ENCODE data around the gene DLEC1. TPM values are rescaled to one million over a fixed set of nuclear protein-coding genes. Genes with fewer than 3 reads are reported as not detected.

The DLEC1 gene
- total and polyA plus RNA-seq, 4 donors: 0.25 to 0.69 (median 0.42) TPM

DNA sequence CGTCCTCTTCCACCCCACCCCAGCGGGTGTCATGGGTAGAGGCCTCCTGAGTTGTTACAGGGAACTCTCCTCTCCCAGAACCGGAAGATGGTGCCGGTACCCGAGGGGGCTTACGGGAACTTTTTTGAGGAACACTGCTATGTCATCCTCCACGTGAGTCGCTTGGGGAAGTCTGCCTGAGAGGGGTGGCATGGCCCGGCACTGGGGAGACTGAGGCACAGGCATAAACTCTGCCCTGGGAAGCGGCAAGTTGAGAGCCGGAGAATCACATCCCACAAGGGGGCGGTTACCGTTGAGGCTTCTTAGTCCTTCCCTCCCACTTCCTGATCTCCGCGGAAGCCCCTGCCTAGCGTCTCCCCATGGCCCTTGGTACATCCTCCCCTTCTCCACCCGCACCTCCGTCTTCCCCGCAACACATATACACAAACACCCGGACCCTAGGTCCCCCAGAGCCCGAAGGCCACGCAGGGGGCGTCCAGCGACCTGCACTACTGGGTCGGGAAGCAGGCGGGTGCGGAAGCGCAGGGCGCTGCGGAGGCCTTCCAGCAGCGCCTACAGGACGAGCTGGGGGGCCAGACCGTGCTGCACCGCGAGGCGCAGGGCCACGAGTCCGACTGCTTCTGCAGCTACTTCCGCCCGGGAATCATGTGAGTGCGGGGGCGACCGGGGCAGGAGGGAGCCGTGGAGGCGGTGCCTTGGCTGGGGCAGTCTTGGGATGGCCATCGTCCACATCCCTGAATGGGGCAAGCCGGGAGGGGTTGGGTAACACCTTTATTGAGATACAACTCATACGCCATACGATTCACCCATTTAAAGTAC is 45.0 kb upstream of the DLEC1 start:
- no peaks in the 10 kb centered on the region for H3K27me3 ChIP-seq (ENCODE audit: control insufficient read depth in 1 of 2, insufficient read depth in 2 of 2, low read length in 1 of 2)
- no peaks in the 10 kb centered on the region for H3K4me1 ChIP-seq (ENCODE audit: control insufficient read depth in 1 of 2, insufficient read depth in 2 of 2, low read length in 2 of 2)
- peak; percentile 93 to 95 for DNase-seq
- 2 to 3% methylated on average over 47 to 49 of the region's 49 CpGs for WGBS, 2 donors
- H3K9me3 ChIP-seq (ENCODE audit: control insufficient read depth, low read length): no peaks in the 10 kb centered on the region
- H3K36me3 ChIP-seq (ENCODE audit: control insufficient read depth in 1 of 2, insufficient read depth in 2 of 2, low read length in 1 of 2): no peaks in the 10 kb centered on the region
- H3K27ac ChIP-seq (ENCODE audit: low read depth in 1 of 2, low read length in 2 of 2): peak overlapping the region in 1 of 2 donors; percentile 20
- peak; percentile 65 for ATAC-seq (ENCODE audit: low FRiP score)
- intact Hi-C loops (cut with DNase I): no loop called here
- peak overlapping the region; percentile 32 to 35 for H3K4me3 ChIP-seq (ENCODE audit: low read length in 2 of 2)

DNA sequence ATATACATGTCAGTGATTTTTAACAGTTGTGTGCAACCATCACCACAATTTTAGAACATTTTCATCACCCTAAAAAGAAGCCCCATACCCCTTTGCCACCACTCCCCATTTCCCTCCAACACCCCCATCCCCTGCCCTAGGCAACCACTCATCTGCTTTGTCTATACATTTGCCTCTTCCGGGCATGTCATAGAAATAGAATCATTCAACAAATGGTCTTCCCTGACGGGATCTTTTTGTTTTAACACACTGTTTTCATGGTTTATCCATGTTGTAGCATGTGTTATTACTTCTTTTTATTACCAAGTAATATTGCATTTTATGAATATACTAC is 44.4 kb upstream of the DLEC1 start:
- no peak for DNase-seq
- intact Hi-C loops (cut with DNase I): no loop called here
- Histone ChIP-seq H3K27ac (ENCODE audit: low read depth in 1 of 2, low read length in 2 of 2) (no peak overlapping the region), H3K4me3 (ENCODE audit: low read length in 2 of 2) (no peak overlapping the region), H3K36me3 (ENCODE audit: control insufficient read depth in 1 of 2, insufficient read depth in 2 of 2, low read length in 1 of 2) (no peaks in the 10 kb centered on the region), H3K4me1 (ENCODE audit: control insufficient read depth in 1 of 2, insufficient read depth in 2 of 2, low read length in 2 of 2) (no peaks in the 10 kb centered on the region), H3K9me3 (ENCODE audit: control insufficient read depth, low read length) (no peaks in the 10 kb centered on the region), H3K27me3 (ENCODE audit: control insufficient read depth in 1 of 2, insufficient read depth in 2 of 2, low read length in 1 of 2) (no peaks in the 10 kb centered on the region)
- no peak for ATAC-seq (ENCODE audit: low FRiP score)
- 43 to 49% methylated on average over 2 of the region's 2 CpGs for WGBS, 2 donors

DNA sequence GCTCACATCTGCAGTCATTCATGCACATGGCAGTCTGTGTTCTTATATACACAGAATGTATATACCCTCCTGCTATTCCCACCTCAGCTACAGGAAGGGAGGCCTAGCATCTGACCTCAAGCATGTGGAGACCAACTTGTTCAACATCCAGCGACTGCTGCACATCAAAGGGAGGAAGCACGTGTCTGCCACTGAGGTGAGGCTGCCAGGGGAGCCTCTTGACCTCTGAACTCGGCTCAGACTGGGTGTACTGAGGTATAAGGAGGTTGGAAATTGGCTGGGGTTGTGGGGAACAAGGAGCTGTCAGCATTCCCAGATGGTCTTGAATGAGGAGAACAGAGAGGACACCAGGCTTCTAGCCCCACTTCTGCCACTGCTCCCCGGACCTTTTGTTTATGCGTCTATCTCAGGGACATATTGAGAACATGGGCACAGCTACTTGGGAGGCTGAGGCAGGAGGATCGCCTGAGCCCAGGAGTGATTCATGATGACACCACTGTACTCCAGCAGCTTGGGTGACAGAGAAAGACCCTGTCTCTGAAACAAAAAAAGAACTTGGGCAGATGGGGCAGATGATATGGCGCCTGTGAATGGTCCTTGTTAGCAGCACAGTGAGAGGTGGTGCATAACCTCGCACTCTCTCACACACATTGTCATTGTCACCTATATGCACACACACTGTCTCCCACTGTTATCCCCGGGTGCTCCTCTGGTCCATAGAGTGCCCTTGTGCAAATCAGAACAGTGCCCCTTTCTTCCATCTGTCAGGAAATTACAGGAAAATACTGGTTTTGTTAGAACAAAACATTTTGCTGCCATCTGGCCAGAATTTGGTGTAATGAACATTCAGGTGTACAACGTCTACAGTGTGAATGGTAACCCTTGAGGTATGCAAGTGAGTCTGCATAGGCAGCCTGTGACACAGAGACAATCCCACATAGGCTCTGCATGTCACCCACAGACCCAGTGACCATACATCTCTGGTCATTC is 43.1 kb upstream of the DLEC1 start:
- no peaks in the 10 kb centered on the region for H3K4me1 ChIP-seq (ENCODE audit: control insufficient read depth in 1 of 2, insufficient read depth in 2 of 2, low read length in 2 of 2)
- intact Hi-C loops (cut with DNase I): no loop called here
- WGBS, 2 donors: 87 to 88% methylated on average over 10 of the region's 10 CpGs
- no peak overlapping the region for H3K4me3 ChIP-seq (ENCODE audit: low read length in 2 of 2)
- no peaks in the 10 kb centered on the region for H3K36me3 ChIP-seq (ENCODE audit: control insufficient read depth in 1 of 2, insufficient read depth in 2 of 2, low read length in 1 of 2)
- ATAC-seq (ENCODE audit: low FRiP score) (no peak), DNase-seq (peak in 1 of 2 donors; percentile 47)
- H3K27me3 ChIP-seq (ENCODE audit: control insufficient read depth in 1 of 2, insufficient read depth in 2 of 2, low read length in 1 of 2): no peaks in the 10 kb centered on the region
- H3K9me3 ChIP-seq (ENCODE audit: control insufficient read depth, low read length): no peaks in the 10 kb centered on the region
- no peak overlapping the region for H3K27ac ChIP-seq (ENCODE audit: low read depth in 1 of 2, low read length in 2 of 2)

DNA sequence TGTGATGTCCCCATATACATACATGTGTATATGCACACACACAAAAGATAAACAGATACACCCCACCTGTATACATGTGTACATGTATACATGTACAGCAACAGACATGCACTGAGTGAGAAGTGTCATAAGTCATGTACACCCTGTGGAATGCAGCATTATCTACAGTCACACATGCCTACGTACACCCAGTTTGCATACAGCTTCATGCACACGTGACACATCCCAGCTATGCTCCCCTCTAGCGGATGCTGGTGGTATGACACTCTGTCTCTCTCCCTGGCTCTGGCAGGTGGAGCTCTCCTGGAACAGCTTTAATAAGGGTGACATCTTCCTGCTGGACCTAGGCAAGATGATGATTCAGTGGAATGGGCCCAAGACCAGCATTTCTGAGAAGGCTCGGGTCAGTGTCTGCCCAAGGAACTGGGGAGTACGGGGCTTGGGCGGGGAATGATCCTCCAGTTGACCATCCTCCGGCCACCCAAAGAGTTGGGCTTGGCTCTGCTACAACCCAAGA is 42.2 kb upstream of the DLEC1 start:
- no peaks in the 10 kb centered on the region for H3K4me1 ChIP-seq (ENCODE audit: control insufficient read depth in 1 of 2, insufficient read depth in 2 of 2, low read length in 2 of 2)
- 56 to 57% methylated on average over 7 of the region's 7 CpGs for WGBS, 2 donors
- ATAC-seq (ENCODE audit: low FRiP score) (peak; percentile 44), DNase-seq (peak; percentile 82 to 86)
- no peak overlapping the region for H3K4me3 ChIP-seq (ENCODE audit: low read length in 2 of 2)
- no peak overlapping the region for H3K27ac ChIP-seq (ENCODE audit: low read depth in 1 of 2, low read length in 2 of 2)
- H3K27me3 ChIP-seq (ENCODE audit: control insufficient read depth in 1 of 2, insufficient read depth in 2 of 2, low read length in 1 of 2): no peaks in the 10 kb centered on the region
- no peaks in the 10 kb centered on the region for H3K36me3 ChIP-seq (ENCODE audit: control insufficient read depth in 1 of 2, insufficient read depth in 2 of 2, low read length in 1 of 2)
- intact Hi-C loops (cut with DNase I): no loop called here
- H3K9me3 ChIP-seq (ENCODE audit: control insufficient read depth, low read length): no peaks in the 10 kb centered on the region

DNA sequence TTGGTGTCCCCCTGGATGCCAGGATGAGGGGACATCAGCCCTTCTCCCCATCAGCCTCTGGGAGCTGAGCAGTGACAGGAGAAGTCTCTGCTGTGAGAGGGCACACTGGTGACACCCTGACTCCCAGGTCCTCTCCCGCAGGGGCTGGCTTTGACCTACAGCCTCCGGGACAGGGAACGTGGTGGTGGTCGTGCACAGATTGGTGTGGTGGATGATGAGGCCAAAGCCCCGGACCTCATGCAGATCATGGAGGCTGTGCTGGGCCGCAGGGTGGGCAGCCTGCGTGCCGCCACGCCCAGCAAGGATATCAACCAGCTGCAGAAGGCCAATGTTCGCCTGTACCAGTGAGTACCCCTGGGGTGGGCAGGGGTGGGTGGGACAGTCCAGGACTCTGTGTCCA is 41.7 kb upstream of the DLEC1 start:
- no peaks in the 10 kb centered on the region for H3K27me3 ChIP-seq (ENCODE audit: control insufficient read depth in 1 of 2, insufficient read depth in 2 of 2, low read length in 1 of 2)
- no peak overlapping the region for H3K4me3 ChIP-seq (ENCODE audit: low read length in 2 of 2)
- H3K36me3 ChIP-seq (ENCODE audit: control insufficient read depth in 1 of 2, insufficient read depth in 2 of 2, low read length in 1 of 2): no peaks in the 10 kb centered on the region
- no peak overlapping the region for H3K27ac ChIP-seq (ENCODE audit: low read depth in 1 of 2, low read length in 2 of 2)
- 95 to 99% methylated on average over 10 of the region's 10 CpGs for WGBS, 2 donors
- intact Hi-C loops (cut with DNase I): no loop called here
- no peaks in the 10 kb centered on the region for H3K4me1 ChIP-seq (ENCODE audit: control insufficient read depth in 1 of 2, insufficient read depth in 2 of 2, low read length in 2 of 2)
- DNase-seq (no peak), ATAC-seq (ENCODE audit: low FRiP score) (no peak)
- no peaks in the 10 kb centered on the region for H3K9me3 ChIP-seq (ENCODE audit: control insufficient read depth, low read length)

DNA sequence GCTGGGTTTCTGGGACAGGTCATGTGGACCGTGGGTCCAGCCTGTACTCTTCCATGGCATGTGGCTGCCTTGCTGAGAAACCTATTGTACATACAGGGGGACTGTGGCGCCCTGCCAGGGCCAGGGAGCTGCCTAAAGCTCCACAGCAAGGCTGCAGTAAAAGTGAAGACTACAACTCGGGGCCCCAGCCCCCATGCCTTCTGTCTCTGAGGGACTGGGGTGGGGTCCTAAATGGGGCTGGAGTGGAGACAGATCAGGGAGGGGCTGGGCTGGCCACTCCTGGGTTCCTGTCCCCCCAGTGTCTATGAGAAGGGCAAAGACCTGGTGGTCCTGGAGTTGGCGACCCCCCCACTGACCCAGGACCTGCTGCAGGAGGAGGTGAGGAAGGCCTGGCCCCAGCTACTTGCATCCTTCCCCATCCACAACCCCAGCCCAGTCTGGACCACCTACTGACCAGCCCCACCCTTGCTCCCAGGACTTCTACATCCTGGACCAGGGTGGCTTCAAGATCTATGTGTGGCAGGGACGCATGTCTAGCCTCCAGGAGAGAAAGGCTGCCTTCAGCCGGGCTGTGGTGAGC is 41.1 kb upstream of the DLEC1 start:
- no peaks in the 10 kb centered on the region for H3K9me3 ChIP-seq (ENCODE audit: control insufficient read depth, low read length)
- no peak overlapping the region for H3K27ac ChIP-seq (ENCODE audit: low read depth in 1 of 2, low read length in 2 of 2)
- H3K27me3 ChIP-seq (ENCODE audit: control insufficient read depth in 1 of 2, insufficient read depth in 2 of 2, low read length in 1 of 2): no peaks in the 10 kb centered on the region
- ATAC-seq (ENCODE audit: low FRiP score) (no peak), DNase-seq (peak in 1 of 2 donors; percentile 75)
- H3K4me1 ChIP-seq (ENCODE audit: control insufficient read depth in 1 of 2, insufficient read depth in 2 of 2, low read length in 2 of 2): no peaks in the 10 kb centered on the region
- H3K4me3 ChIP-seq (ENCODE audit: low read length in 2 of 2): no peak overlapping the region
- intact Hi-C loops (cut with DNase I): no loop called here
- no peaks in the 10 kb centered on the region for H3K36me3 ChIP-seq (ENCODE audit: control insufficient read depth in 1 of 2, insufficient read depth in 2 of 2, low read length in 1 of 2)
- 81 to 86% methylated on average over 6 of the region's 6 CpGs for WGBS, 2 donors

DNA sequence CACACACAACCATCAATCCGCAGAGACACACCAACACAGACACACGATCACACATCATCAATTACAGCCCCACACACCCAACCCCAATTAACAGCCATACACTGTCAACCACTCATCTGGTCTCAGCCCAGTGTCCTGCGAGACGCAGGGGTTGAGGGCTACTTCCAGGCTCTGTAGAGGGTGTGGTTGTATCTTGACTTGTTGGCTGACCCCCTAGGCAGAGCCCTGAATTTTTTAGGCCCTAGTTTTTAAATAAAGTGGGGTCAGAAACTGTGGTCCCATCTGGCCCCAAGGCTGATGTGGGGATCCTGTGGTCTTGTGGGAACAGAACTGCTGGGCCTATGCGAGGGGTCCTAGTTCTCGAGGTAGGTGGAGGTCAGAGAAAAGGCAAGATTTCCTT is 39.2 kb upstream of the DLEC1 start:
- ATAC-seq (ENCODE audit: low FRiP score) (no peak), DNase-seq (peak; percentile 28 to 53)
- no peaks in the 10 kb centered on the region for H3K9me3 ChIP-seq (ENCODE audit: control insufficient read depth, low read length)
- intact Hi-C loops (cut with DNase I): no loop called here
- H3K27me3 ChIP-seq (ENCODE audit: control insufficient read depth in 1 of 2, insufficient read depth in 2 of 2, low read length in 1 of 2): no peaks in the 10 kb centered on the region
- H3K27ac ChIP-seq (ENCODE audit: low read depth in 1 of 2, low read length in 2 of 2): no peak overlapping the region
- WGBS, 2 donors: 89 to 92% methylated on average over 6 of the region's 6 CpGs
- H3K4me3 ChIP-seq (ENCODE audit: low read length in 2 of 2): no peak overlapping the region
- H3K4me1 ChIP-seq (ENCODE audit: control insufficient read depth in 1 of 2, insufficient read depth in 2 of 2, low read length in 2 of 2): no peaks in the 10 kb centered on the region
- no peaks in the 10 kb centered on the region for H3K36me3 ChIP-seq (ENCODE audit: control insufficient read depth in 1 of 2, insufficient read depth in 2 of 2, low read length in 1 of 2)

DNA sequence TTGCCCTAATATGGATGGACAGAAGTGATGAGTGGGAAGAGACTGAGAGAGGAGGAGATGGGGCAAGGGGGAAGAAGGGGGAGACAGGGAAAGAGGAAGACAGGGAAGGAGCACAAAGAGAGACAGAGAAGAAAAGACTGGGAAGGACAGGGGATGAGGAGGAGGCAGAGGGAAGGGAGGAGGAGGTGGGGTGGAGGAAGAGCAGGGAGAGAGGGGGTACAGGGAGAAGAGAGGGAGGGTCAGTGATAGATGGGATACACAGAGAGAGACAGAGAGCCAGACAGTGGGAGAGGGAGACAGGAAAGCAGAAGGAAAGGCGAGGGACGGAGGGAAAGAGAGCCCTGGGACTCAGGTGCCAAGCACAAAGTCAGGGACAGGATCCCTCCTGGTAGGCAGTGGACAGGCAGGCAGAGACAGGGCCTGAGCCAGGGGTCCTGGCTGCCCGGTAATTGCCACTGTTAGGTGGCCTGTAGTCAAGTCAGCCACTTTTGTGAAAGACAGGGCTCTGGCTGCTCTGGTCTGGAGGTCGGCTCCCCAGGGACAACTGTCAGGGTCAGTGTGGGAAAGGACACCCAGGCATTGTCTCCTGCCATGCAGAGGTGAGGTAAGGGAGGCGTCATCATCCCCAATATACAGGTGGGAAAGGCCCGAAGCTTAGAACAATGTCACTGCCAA is 38.6 kb upstream of the DLEC1 start:
- DNase-seq (peak; percentile 37 to 49), ATAC-seq (ENCODE audit: low FRiP score) (no peak)
- Histone ChIP-seq H3K4me1 (ENCODE audit: control insufficient read depth in 1 of 2, insufficient read depth in 2 of 2, low read length in 2 of 2) (no peaks in the 10 kb centered on the region), H3K27me3 (ENCODE audit: control insufficient read depth in 1 of 2, insufficient read depth in 2 of 2, low read length in 1 of 2) (no peaks in the 10 kb centered on the region), H3K9me3 (ENCODE audit: control insufficient read depth, low read length) (no peaks in the 10 kb centered on the region), H3K36me3 (ENCODE audit: control insufficient read depth in 1 of 2, insufficient read depth in 2 of 2, low read length in 1 of 2) (no peaks in the 10 kb centered on the region), H3K4me3 (ENCODE audit: low read length in 2 of 2) (no peak overlapping the region), H3K27ac (ENCODE audit: low read depth in 1 of 2, low read length in 2 of 2) (no peak overlapping the region)
- 94 to 95% methylated on average over 6 of the region's 6 CpGs for WGBS, 2 donors
- intact Hi-C loops (cut with DNase I): no loop called here

Measured in aorta (tissue), 5 donors.